K562 (cell line): Measurements from ENCODE around the gene CYSRT1. TPM values are rescaled to one million over a fixed set of nuclear protein-coding genes. Genes with fewer than 3 reads are reported as not detected.

ENCODE experiments used
- ETV5 ChIP-seq: sonication (generic); formaldehyde crosslinking; IDR thresholded peaks from 2 replicates; pipeline ENCODE4 v1.4.0; 2020; ENCODE audit warnings: low read depth, mild to moderate bottlenecking, missing genetic modification reagents
- POLR3A ChIP-seq: IDR thresholded peaks from 2 replicates; pipeline ENCODE4 v1.6.1; 2011; ENCODE audit warnings: borderline replicate concordance, mild to moderate bottlenecking, moderate library complexity; ENCODE audit not compliant: insufficient read length, insufficient read depth; ENCODE audit errors: extremely low read depth
- PRPF4 ChIP-seq: fragments of 200-400 bp; formaldehyde crosslinking; IDR thresholded peaks from one replicate; pipeline ENCODE4 v1.6.1; 2017; ENCODE audit warnings: low read length, low read depth, mild to moderate bottlenecking; ENCODE audit not compliant: insufficient read depth, poor library complexity, severe bottlenecking
- ZBED1 ChIP-seq: IDR thresholded peaks from 2 replicates; pipeline ENCODE4 v1.6.1; 2014
- ZKSCAN1 ChIP-seq: fragments of 150-350 bp; IDR thresholded peaks from 2 replicates; pipeline ENCODE4 v1.6.1; 2016; ENCODE audit warnings: low read depth, low read length
- ZKSCAN3 ChIP-seq: fragments of 250-450 bp; sonication (Bioruptor Pico); IDR thresholded peaks from 2 replicates; pipeline ENCODE4 v1.4.0; 2020
- polyA plus RNA-seq, 8 experiments: library from polyadenylated mRNA; depleted of rRNA in 4 of 8; stranded (reverse) in 5 of 8; unstranded in 3 of 8; fragments of >200 nt; fragmentation: Nextera tagmentation in 2 of 8; fragmentation: Illumina TruSeq in 1 of 8; extraction: Ambion mirVana in 2 of 8; extraction: Trizol in 1 of 8; gene quantifications; 2 replicates each; pipeline versions ENCODE4 v1.2.1 to v1.2.3, GENCODE V29; 2011 to 2014; ENCODE audit warnings: inconsistent platforms in 1 of 8, missing spikeins in 1 of 8
- total RNA-seq, 7 experiments: library from RNA; depleted of rRNA in 6 of 7; stranded (reverse); fragments of >200 nt in 6 of 7; fragmentation: Illumina TruSeq in 2 of 7; extraction: Trizol in 2 of 7; gene quantifications; 2 replicates each; pipeline versions ENCODE4 v1.2.1 to v1.2.3, GENCODE V29; 2011 to 2021; ENCODE audit warnings: low replicate concordance in 1 of 7
- TF ChIP-seq, protein P1 (sequence below), 2 experiments: fragments of 450-650 bp; formaldehyde crosslinking in 1 of 2; IDR thresholded peaks; 2 replicates each; pipeline versions ENCODE4 v1.4.0 to v1.6.1; 2014 to 2020; ENCODE audit warnings: mild to moderate bottlenecking in 2 of 2, borderline replicate concordance in 1 of 2, low read depth in 1 of 2
- TF ChIP-seq, protein P2 (sequence below): fragments of 250-450 bp; sonication (Bioruptor Pico); IDR thresholded peaks from 2 replicates; pipeline ENCODE4 v1.4.0; 2020
- TF ChIP-seq, protein P3 (sequence below): sonication (generic); formaldehyde crosslinking; IDR thresholded peaks from 2 replicates; pipeline ENCODE4 v1.8.0; 2023; ENCODE audit warnings: mild to moderate bottlenecking, missing genetic modification reagents
- TF ChIP-seq, protein P4 (sequence below): fragments of 250-450 bp; sonication (Bioruptor Pico); IDR thresholded peaks from 2 replicates; pipeline ENCODE4 v1.9.0; 2021; ENCODE audit warnings: mild to moderate bottlenecking

CYSRT1 gene
- total and polyA plus RNA-seq, 9 of the 15 experiments (the other 6 are each of a cell fraction or from before 2014, with no cell fraction given): 0.04 to 1.4 (median 0.42) TPM; not detected in 3

DNA sequence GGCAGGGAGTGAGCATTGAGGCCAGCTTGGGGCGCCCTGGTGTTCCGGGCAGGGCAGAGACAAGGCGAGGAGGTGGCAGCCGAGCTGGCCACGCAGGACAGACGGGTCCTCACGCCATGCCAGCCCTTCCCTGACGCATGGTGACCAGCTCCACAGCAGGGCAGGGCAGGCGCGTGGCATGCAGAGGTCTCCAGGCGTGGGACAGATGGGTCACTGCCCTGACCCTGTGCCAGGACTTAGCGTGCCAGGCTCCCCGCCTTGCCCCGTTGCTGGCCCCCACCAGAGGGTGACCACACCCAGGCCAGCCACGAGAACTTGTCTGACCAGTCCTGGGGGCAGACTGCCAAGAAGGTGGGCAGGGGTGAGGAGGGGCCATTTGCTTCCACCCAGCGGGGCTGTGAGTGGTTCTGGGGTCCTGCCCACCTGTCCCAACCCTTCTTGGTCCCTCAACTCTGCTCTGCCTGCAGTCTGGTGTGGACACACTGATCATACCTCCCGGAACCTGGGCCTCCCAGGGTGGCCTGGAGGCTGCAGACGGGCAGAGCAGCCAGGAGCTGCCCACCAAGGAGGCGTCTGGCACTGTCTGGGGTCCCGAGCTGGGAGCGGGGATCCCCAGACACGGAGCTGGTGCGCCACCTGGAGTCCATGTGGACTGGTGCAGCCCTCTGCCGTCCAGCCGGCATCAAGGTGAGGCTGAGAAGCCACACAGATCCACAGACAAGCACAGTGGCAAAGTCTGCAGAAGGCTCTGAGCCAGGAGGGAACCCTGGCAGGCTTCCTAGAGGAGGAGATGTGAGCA, 2.3 kb downstream of the CYSRT1 start, which contains the start of gene RNF224 (continued):
- TF ChIP-seq, protein P1, sequence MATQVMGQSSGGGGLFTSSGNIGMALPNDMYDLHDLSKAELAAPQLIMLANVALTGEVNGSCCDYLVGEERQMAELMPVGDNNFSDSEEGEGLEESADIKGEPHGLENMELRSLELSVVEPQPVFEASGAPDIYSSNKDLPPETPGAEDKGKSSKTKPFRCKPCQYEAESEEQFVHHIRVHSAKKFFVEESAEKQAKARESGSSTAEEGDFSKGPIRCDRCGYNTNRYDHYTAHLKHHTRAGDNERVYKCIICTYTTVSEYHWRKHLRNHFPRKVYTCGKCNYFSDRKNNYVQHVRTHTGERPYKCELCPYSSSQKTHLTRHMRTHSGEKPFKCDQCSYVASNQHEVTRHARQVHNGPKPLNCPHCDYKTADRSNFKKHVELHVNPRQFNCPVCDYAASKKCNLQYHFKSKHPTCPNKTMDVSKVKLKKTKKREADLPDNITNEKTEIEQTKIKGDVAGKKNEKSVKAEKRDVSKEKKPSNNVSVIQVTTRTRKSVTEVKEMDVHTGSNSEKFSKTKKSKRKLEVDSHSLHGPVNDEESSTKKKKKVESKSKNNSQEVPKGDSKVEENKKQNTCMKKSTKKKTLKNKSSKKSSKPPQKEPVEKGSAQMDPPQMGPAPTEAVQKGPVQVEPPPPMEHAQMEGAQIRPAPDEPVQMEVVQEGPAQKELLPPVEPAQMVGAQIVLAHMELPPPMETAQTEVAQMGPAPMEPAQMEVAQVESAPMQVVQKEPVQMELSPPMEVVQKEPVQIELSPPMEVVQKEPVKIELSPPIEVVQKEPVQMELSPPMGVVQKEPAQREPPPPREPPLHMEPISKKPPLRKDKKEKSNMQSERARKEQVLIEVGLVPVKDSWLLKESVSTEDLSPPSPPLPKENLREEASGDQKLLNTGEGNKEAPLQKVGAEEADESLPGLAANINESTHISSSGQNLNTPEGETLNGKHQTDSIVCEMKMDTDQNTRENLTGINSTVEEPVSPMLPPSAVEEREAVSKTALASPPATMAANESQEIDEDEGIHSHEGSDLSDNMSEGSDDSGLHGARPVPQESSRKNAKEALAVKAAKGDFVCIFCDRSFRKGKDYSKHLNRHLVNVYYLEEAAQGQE (IDR thresholded peaks at IDR 0.05; ENCODE audit: borderline replicate concordance): peak; percentile 95
- TF ChIP-seq, protein P1 (CRISPR knock-in tag; IDR thresholded peaks at IDR 0.05; ENCODE audit: low read depth): no peak
- TF ChIP-seq ZKSCAN3 (CRISPR knock-in tag): no peak
- TF ChIP-seq, protein P2, sequence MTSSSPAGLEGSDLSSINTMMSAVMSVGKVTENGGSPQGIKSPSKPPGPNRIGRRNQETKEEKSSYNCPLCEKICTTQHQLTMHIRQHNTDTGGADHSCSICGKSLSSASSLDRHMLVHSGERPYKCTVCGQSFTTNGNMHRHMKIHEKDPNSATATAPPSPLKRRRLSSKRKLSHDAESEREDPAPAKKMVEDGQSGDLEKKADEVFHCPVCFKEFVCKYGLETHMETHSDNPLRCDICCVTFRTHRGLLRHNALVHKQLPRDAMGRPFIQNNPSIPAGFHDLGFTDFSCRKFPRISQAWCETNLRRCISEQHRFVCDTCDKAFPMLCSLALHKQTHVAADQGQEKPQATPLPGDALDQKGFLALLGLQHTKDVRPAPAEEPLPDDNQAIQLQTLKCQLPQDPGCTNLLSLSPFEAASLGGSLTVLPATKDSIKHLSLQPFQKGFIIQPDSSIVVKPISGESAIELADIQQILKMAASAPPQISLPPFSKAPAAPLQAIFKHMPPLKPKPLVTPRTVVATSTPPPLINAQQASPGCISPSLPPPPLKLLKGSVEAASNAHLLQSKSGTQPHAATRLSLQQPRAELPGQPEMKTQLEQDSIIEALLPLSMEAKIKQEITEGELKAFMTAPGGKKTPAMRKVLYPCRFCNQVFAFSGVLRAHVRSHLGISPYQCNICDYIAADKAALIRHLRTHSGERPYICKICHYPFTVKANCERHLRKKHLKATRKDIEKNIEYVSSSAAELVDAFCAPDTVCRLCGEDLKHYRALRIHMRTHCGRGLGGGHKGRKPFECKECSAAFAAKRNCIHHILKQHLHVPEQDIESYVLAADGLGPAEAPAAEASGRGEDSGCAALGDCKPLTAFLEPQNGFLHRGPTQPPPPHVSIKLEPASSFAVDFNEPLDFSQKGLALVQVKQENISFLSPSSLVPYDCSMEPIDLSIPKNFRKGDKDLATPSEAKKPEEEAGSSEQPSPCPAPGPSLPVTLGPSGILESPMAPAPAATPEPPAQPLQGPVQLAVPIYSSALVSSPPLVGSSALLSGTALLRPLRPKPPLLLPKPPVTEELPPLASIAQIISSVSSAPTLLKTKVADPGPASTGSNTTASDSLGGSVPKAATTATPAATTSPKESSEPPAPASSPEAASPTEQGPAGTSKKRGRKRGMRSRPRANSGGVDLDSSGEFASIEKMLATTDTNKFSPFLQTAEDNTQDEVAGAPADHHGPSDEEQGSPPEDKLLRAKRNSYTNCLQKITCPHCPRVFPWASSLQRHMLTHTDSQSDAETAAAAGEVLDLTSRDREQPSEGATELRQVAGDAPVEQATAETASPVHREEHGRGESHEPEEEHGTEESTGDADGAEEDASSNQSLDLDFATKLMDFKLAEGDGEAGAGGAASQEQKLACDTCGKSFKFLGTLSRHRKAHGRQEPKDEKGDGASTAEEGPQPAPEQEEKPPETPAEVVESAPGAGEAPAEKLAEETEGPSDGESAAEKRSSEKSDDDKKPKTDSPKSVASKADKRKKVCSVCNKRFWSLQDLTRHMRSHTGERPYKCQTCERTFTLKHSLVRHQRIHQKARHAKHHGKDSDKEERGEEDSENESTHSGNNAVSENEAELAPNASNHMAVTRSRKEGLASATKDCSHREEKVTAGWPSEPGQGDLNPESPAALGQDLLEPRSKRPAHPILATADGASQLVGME (CRISPR knock-in tag): no peak
- no peak for TF ChIP-seq ZBED1
- TF ChIP-seq ETV5: no peak
- TF ChIP-seq POLR3A: no peak
- TF ChIP-seq, protein P3, sequence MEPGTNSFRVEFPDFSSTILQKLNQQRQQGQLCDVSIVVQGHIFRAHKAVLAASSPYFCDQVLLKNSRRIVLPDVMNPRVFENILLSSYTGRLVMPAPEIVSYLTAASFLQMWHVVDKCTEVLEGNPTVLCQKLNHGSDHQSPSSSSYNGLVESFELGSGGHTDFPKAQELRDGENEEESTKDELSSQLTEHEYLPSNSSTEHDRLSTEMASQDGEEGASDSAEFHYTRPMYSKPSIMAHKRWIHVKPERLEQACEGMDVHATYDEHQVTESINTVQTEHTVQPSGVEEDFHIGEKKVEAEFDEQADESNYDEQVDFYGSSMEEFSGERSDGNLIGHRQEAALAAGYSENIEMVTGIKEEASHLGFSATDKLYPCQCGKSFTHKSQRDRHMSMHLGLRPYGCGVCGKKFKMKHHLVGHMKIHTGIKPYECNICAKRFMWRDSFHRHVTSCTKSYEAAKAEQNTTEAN (CRISPR knock-in tag): no peak
- no peak for TF ChIP-seq PRPF4
- TF ChIP-seq ZKSCAN1: no peak
- TF ChIP-seq, protein P4, sequence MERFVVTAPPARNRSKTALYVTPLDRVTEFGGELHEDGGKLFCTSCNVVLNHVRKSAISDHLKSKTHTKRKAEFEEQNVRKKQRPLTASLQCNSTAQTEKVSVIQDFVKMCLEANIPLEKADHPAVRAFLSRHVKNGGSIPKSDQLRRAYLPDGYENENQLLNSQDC: no peak
